Suprapubic skin (tissue), 4 donors: ENCODE data around the gene GREB1L. TPM values are rescaled to one million over a fixed set of nuclear protein-coding genes. Genes with fewer than 3 reads are reported as not detected.
A peak's percentile ranks its signal among the peaks of the same experiment; 100 is the strongest.
"Not testable (repeated sequence)": the region's sequence is repeated elsewhere in the genome, so short reads cannot be mapped to it uniquely, and the experiment has no call there.

Source experiments
- DNase-seq, 2 donors: peaks; one replicate each; pipeline ENCODE4 v3.0.0-alpha.2; 2019; ENCODE audit warnings: low spot score in 2 of 2
- H3K27ac ChIP-seq: fragments of 200-600 bp; sonication (generic); one replicate; pipeline ENCODE4 v1.5.1; 2019
- H3K27me3 ChIP-seq: fragments of 200-600 bp; sonication (generic); one replicate; pipeline ENCODE4 v1.5.1; 2019
- H3K36me3 ChIP-seq: fragments of 200-600 bp; sonication (generic); one replicate; pipeline ENCODE4 v1.5.1; 2019
- H3K4me1 ChIP-seq: fragments of 200-600 bp; sonication (generic); one replicate; pipeline ENCODE4 v1.5.1; 2019
- H3K4me3 ChIP-seq: fragments of 200-600 bp; sonication (generic); one replicate; pipeline ENCODE4 v1.5.1; 2019; ENCODE audit warnings: mild to moderate bottlenecking
- H3K9me3 ChIP-seq: fragments of 200-600 bp; sonication (generic); one replicate; pipeline ENCODE4 v1.5.1; 2019
- EP300 ChIP-seq: sonication (generic); formaldehyde crosslinking; IDR thresholded peaks from one replicate; pipeline ENCODE4 v1.6.1; 2017; ENCODE audit warnings: antibody characterized with exemption
- POLR2A ChIP-seq, 2 donors: fragments of 450-650 bp; IDR thresholded peaks; one replicate each; pipeline ENCODE4 v1.6.1; 2017; ENCODE audit warnings: antibody characterized with exemption in 2 of 2, mild to moderate bottlenecking in 2 of 2, moderate library complexity in 2 of 2
- POLR2AphosphoS5 ChIP-seq, 3 donors: sonication (generic); formaldehyde crosslinking; IDR thresholded peaks; one replicate each; pipeline ENCODE4 v1.6.1; 2017; ENCODE audit warnings: antibody characterized with exemption in 3 of 3
- WGBS: methylation state at CpG from one replicate; pipeline ENCODE4 v1.1.5; 2018; 5-methylcytosine and 5-hydroxymethylcytosine counted together
- total RNA-seq, 4 donors: library from RNA; depleted of rRNA; stranded (reverse); fragments of >200 nt; gene quantifications; one replicate each; pipeline ENCODE4 v1.1.0, GENCODE V29; 2016
- TF ChIP-seq, protein P1 (sequence below), 2 donors: fragments of 200-600 bp in 1 of 2; fragments of 450-650 bp in 1 of 2; sonication (generic) in 1 of 2; IDR thresholded peaks; one replicate each; pipeline ENCODE4 v1.5.1; 2016 to 2019; ENCODE audit warnings: antibody characterized with exemption in 2 of 2, mild to moderate bottlenecking in 1 of 2, moderate library complexity in 1 of 2

The GREB1L gene
- total RNA-seq, 4 donors from 2014 or later, result 1.6 to 7.6 (median 3.7) TPM

DNA sequence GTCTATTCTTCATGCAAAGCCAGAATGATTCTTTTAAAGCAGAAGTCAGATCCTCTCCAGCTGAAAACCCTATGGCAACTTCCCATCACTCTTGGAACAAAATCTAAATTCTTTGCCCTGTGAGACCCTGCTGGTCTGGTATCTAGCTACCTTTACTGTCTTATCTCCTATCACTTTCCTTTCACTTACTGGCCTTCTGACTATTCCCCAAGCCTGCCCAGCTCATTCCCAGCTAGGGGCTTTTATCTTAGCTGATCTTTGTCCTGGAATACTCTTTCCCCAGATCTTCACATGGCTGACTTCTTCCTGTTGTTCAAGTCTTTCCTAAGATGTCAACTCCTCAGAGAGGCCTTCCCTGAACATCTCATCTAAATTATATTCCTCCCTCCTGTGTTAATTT is 63.6 kb downstream of the GREB1L start:
- Histone ChIP-seq H3K27ac (no peak overlapping the region), H3K4me1 (no peaks in the 10 kb centered on the region), H3K36me3 (no peaks in the 10 kb centered on the region), H3K9me3 (no peaks in the 10 kb centered on the region), H3K4me3 (no peak overlapping the region), H3K27me3 (no peaks in the 10 kb centered on the region)
- no peak for DNase-seq
- TF ChIP-seq EP300, result no peak
- TF ChIP-seq, protein P1, sequence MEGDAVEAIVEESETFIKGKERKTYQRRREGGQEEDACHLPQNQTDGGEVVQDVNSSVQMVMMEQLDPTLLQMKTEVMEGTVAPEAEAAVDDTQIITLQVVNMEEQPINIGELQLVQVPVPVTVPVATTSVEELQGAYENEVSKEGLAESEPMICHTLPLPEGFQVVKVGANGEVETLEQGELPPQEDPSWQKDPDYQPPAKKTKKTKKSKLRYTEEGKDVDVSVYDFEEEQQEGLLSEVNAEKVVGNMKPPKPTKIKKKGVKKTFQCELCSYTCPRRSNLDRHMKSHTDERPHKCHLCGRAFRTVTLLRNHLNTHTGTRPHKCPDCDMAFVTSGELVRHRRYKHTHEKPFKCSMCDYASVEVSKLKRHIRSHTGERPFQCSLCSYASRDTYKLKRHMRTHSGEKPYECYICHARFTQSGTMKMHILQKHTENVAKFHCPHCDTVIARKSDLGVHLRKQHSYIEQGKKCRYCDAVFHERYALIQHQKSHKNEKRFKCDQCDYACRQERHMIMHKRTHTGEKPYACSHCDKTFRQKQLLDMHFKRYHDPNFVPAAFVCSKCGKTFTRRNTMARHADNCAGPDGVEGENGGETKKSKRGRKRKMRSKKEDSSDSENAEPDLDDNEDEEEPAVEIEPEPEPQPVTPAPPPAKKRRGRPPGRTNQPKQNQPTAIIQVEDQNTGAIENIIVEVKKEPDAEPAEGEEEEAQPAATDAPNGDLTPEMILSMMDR (IDR thresholded peaks at IDR 0.05), result no peak
- TF ChIP-seq POLR2A (IDR thresholded peaks at IDR 0.05), result no peak
- no peak for TF ChIP-seq POLR2AphosphoS5 (IDR thresholded peaks at IDR 0.05)

DNA sequence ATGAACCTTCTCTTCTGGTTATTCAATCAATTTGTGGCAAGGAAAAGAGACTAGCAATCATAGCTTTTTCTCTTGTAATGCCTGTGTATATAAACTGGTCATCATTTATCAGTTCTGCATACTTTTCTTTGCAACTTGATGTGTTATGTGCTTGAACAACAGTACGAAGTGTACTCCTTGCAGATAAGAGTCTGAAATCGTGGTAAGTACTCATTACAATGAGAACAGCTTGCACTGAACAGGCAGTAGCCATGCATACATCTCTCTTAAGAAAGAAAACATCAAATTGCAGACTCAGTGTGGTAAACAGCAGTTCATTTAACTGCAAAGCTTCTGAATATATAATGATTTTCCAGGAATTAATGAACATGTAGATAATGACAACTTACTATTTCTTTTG is 64.3 kb downstream of the GREB1L start:
- no peaks in the 10 kb centered on the region for H3K4me1 ChIP-seq
- 65% methylated on average over 2 of the region's 2 CpGs for WGBS
- TF ChIP-seq POLR2AphosphoS5 (IDR thresholded peaks at IDR 0.05) (no peak), EP300 (no peak), POLR2A (IDR thresholded peaks at IDR 0.05) (no peak)
- TF ChIP-seq, protein P1 (IDR thresholded peaks at IDR 0.05), result no peak
- DNase-seq, result no peak
- no peaks in the 10 kb centered on the region for H3K9me3 ChIP-seq
- no peak overlapping the region for H3K27ac ChIP-seq
- no peaks in the 10 kb centered on the region for H3K27me3 ChIP-seq
- no peaks in the 10 kb centered on the region for H3K36me3 ChIP-seq
- H3K4me3 ChIP-seq, result no peak overlapping the region

DNA sequence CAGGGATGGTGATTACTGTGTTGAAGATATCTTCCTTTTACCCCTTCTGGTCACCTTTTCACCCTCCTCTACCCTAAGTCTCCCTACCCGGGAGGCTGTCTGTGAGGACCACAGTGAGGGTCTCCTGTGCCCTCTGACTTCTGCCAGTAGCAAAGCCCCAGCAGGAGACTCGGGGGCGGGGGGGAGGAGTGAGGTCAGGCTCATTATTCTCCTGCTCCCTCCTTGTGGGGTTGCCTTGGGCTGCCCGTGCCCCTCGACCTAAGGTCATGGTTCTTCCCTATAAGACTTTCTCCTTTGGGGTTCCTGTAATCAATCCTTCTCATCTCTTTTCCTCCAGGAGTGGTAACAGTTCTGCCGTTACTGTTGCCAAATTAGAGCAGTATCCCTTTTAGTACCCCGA is 65.5 kb downstream of the GREB1L start:
- Histone ChIP-seq H3K4me3 (no peak overlapping the region), H3K4me1 (no peaks in the 10 kb centered on the region), H3K27ac (no peak overlapping the region), H3K36me3 (no peaks in the 10 kb centered on the region), H3K27me3 (no peaks in the 10 kb centered on the region), H3K9me3 (no peaks in the 10 kb centered on the region)
- no peak for DNase-seq
- 61% methylated on average over 7 of the region's 7 CpGs for WGBS
- TF ChIP-seq, protein P1 (IDR thresholded peaks at IDR 0.05), result no peak
- TF ChIP-seq POLR2AphosphoS5 (IDR thresholded peaks at IDR 0.05) (no peak), EP300 (no peak), POLR2A (IDR thresholded peaks at IDR 0.05) (no peak)

DNA sequence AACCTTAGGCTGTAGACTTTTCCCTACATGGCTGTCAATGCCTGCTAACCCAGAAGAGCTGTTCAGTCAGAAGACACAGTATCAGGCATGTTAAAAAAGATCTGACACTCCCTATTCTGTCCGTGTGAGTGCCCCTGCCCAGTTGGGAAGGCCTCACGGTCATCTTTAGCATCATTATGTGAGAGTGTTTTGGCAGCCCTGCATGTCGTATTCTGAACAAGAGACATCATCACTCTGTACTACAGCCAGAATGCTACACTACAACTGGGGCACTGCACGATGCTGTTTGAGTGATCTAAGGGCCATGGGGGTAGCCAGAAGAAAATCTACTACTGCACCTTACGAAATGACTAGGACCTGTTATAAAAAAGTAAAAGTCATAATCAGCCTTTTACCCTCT is 67.2 kb downstream of the GREB1L start:
- TF ChIP-seq POLR2A (IDR thresholded peaks at IDR 0.05) (no peak), EP300 (no peak), POLR2AphosphoS5 (IDR thresholded peaks at IDR 0.05) (no peak)
- TF ChIP-seq, protein P1 (IDR thresholded peaks at IDR 0.05), result no peak

DNA sequence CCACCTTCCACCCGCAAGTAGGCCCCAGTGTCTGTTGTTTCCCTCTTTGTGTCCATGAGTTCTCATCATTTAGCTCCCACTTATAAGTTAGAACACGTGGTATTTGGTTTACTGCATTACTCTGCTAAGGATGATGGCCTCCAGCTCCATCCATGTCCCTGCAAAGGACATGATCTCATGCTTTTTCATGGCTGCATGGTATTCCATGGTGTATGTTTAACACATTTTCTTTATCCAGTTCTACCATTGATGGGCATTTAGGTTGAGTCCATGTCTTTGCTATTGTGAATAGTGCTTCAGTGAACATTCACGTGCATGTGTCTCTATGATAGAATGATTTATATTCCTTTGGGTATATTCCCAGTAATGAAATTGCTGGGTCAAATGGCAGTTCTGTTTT is 69.9 kb downstream of the GREB1L start:
- not testable (repeated sequence) for DNase-seq, H3K36me3 ChIP-seq, H3K27me3 ChIP-seq, H3K9me3 ChIP-seq, H3K4me3 ChIP-seq, H3K4me1 ChIP-seq, H3K27ac ChIP-seq
- WGBS, result 80% methylated on average over 3 of the region's 3 CpGs

More for the DNA sequence above, 67.2 kb downstream of the GREB1L start:
- Histone ChIP-seq H3K4me3 (no peak overlapping the region), H3K27ac (no peak overlapping the region), H3K9me3 (no peaks in the 10 kb centered on the region), H3K4me1 (no peaks in the 10 kb centered on the region), H3K27me3 (no peaks in the 10 kb centered on the region), H3K36me3 (no peaks in the 10 kb centered on the region)
- no peak for DNase-seq
- 81% methylated on average over 5 of the region's 5 CpGs for WGBS

DNA sequence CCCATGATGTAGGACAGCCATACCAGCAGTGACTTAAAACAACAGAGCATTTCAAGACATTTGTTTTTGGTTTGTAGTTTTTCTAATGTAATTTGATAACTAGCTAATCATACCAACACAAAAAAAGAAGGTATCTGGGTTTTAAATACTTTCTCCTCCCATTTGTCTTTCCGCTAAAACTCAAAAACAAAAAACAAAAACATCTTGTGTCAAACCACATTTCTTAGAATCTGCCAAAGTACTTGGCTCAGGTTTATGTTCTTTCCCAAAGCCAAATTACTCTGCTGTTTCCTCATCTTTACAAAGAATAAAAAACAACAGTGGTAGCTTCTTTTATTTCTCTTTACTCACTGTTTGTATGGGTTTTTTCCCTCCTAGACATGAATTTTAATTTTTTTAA is 71.5 kb downstream of the GREB1L start:
- TF ChIP-seq POLR2AphosphoS5 (IDR thresholded peaks at IDR 0.05) (no peak), POLR2A (IDR thresholded peaks at IDR 0.05) (no peak), EP300 (no peak)
- TF ChIP-seq, protein P1 (IDR thresholded peaks at IDR 0.05), result no peak
- 55% methylated on average over 1 of the region's 1 CpG for WGBS
- Histone ChIP-seq H3K9me3 (no peaks in the 10 kb centered on the region), H3K36me3 (no peaks in the 10 kb centered on the region), H3K4me3 (no peak overlapping the region), H3K27me3 (no peaks in the 10 kb centered on the region), H3K4me1 (peaks cover 4% of the 10 kb centered on the region), H3K27ac (peak overlapping the region; percentile 8)
- DNase-seq, result no peak
